H1 (cell line): ENCODE measurements around the gene RFX2. TPM values are rescaled to one million over a fixed set of nuclear protein-coding genes. Genes with fewer than 3 reads are reported as not detected.

ENCODE experiments used
- CTCF ChIA-PET: fragments of 300-600 bp; sonication (Branson Sonifier 250); formaldehyde crosslinking; loops from one replicate; lab custom pipeline; 2021; ENCODE audit not compliant: partially characterized antibody; lab: Charles Lee
- POLR2A ChIA-PET: fragments of 300-600 bp; sonication (Branson Sonifier 250); formaldehyde crosslinking; loops from one replicate; lab custom pipeline; 2021; ENCODE audit warnings: inconsistent platforms; ENCODE audit not compliant: partially characterized antibody; lab: Charles Lee
- DNase-seq, 2 experiments: peaks; one replicate each; pipeline versions ENCODE4 v3.0.0 to v3.0.0-alpha.2; 2010 to 2022; ENCODE audit warnings: low spot score in 2 of 2, low read depth in 1 of 2, mixed read lengths in 1 of 2
- FAIRE-seq: peaks from 2 replicates; lab custom pipeline; 2011; peaks lifted over from hg19 to GRCh38; lab: Jason Lieb, UNC
- H2AFZ ChIP-seq: 2 replicates; pipeline ENCODE4 v1.8.1; 2012; ENCODE audit warnings: low read length, inconsistent platforms
- H2AK5ac ChIP-seq: 2 replicates; pipeline ENCODE4 v1.6.1; 2013; ENCODE audit warnings: low read depth, low read length
- H2BK120ac ChIP-seq: replicated peaks from 2 replicates; pipeline ENCODE3; 2013; ENCODE audit warnings: low read depth, low read length, inconsistent platforms
- H2BK12ac ChIP-seq: 2 replicates; pipeline ENCODE4 v1.6.1; 2013; ENCODE audit warnings: low read depth, low read length
- H2BK15ac ChIP-seq: 2 replicates; pipeline ENCODE4 v1.6.1; 2013; ENCODE audit warnings: low read length
- H2BK20ac ChIP-seq: 2 replicates; pipeline ENCODE4 v1.6.1; 2013; ENCODE audit warnings: low read length
- H2BK5ac ChIP-seq: 2 replicates; pipeline ENCODE4 v1.6.1; 2013; ENCODE audit warnings: low read depth, low read length
- H3K14ac ChIP-seq: 2 replicates; pipeline ENCODE4 v1.6.1; 2013; ENCODE audit warnings: inconsistent platforms; ENCODE audit not compliant: insufficient read length
- H3K18ac ChIP-seq: 2 replicates; pipeline ENCODE4 v1.6.1; 2013; ENCODE audit warnings: low read length; ENCODE audit errors: extremely low read depth
- H3K23ac ChIP-seq: 2 replicates; pipeline ENCODE4 v1.6.1; 2013; ENCODE audit warnings: inconsistent platforms; ENCODE audit not compliant: insufficient read length
- H3K23me2 ChIP-seq: 2 replicates; pipeline ENCODE4 v1.6.1; 2013; ENCODE audit warnings: low read depth, low read length
- H3K27ac ChIP-seq: 2 replicates; pipeline ENCODE4 v1.6.1; 2011; ENCODE audit warnings: low read depth, low read length, inconsistent platforms
- H3K27me3 ChIP-seq, 4 experiments: replicated peaks in 1 of 4; 1 replicate in 1 of 4; 2 replicates in 3 of 4; pipeline versions ENCODE4 v1.6.1 to v1.8.1; 2011 to 2013; ENCODE audit warnings: low read length in 3 of 4, mild to moderate bottlenecking in 3 of 4, inconsistent platforms in 2 of 4, mixed read lengths in 2 of 4, moderate library complexity in 1 of 4; ENCODE audit not compliant: control insufficient read depth in 3 of 4, insufficient read depth in 3 of 4; ENCODE audit errors: extremely low read depth in 1 of 4
- H3K36me3 ChIP-seq, 4 experiments: 2 replicates each; pipeline versions ENCODE4 v1.6.1 to v1.8.1; 2011 to 2013; ENCODE audit warnings: mild to moderate bottlenecking in 4 of 4, low read length in 3 of 4, moderate library complexity in 2 of 4, control low read depth in 1 of 4, inconsistent platforms in 1 of 4; ENCODE audit not compliant: insufficient read depth in 4 of 4, control insufficient read depth in 2 of 4
- H3K4ac ChIP-seq: replicated peaks from 2 replicates; pipeline ENCODE3; 2013; ENCODE audit warnings: low read length, low read depth, mixed read lengths, inconsistent platforms; ENCODE audit not compliant: insufficient read length
- H3K4me1 ChIP-seq, 4 experiments: replicated peaks in 1 of 4; 1 replicate in 1 of 4; 2 replicates in 3 of 4; pipeline versions ENCODE4 v1.6.1 to v1.8.1; 2011 to 2013; ENCODE audit warnings: low read length in 3 of 4, inconsistent platforms in 2 of 4, mixed read lengths in 1 of 4; ENCODE audit not compliant: insufficient read depth in 4 of 4, control insufficient read depth in 3 of 4
- H3K4me2 ChIP-seq, 2 experiments: 2 replicates each; pipeline versions ENCODE4 v1.6.1 to v1.8.1; 2011 to 2013; ENCODE audit warnings: low read depth in 2 of 2, low read length in 2 of 2, control low read depth in 1 of 2, inconsistent platforms in 1 of 2, mild to moderate bottlenecking in 1 of 2; ENCODE audit not compliant: insufficient read depth in 1 of 2
- H3K4me3 ChIP-seq, 4 experiments: fragments of 200-600, 300-600 bp in 1 of 4; sonication (generic), shearing (Covaris generic), sonication (Bioruptor Twin) in 1 of 4; 2 replicates each; pipeline versions ENCODE4 v1.5.1 to v1.8.1; 2011 to 2016; ENCODE audit warnings: low read length in 4 of 4, low read depth in 3 of 4, control low read depth in 2 of 4, inconsistent platforms in 2 of 4, mild to moderate bottlenecking in 2 of 4, mixed read lengths in 1 of 4, moderate library complexity in 1 of 4; ENCODE audit not compliant: insufficient read depth in 2 of 4; ENCODE audit errors: extremely low read depth in 1 of 4
- H3K56ac ChIP-seq: replicated peaks from 2 replicates; pipeline ENCODE3; 2013; ENCODE audit warnings: low read depth, mild to moderate bottlenecking, mixed read lengths, low read length, inconsistent platforms; ENCODE audit not compliant: insufficient read length
- H3K79me1 ChIP-seq: 2 replicates; pipeline ENCODE4 v1.6.1; 2013; ENCODE audit warnings: low read depth, low read length, control low read depth
- H3K79me2 ChIP-seq, 2 experiments: 2 replicates each; pipeline versions ENCODE4 v1.6.1 to v1.8.1; 2012 to 2013; ENCODE audit warnings: low read length in 2 of 2, mild to moderate bottlenecking in 2 of 2, inconsistent platforms in 1 of 2; ENCODE audit not compliant: insufficient read depth in 2 of 2, control insufficient read depth in 1 of 2
- H3K9ac ChIP-seq, 4 experiments: replicated peaks in 1 of 4; 1 replicate in 1 of 4; 2 replicates in 3 of 4; pipeline versions ENCODE4 v1.6.1 to v1.8.1; 2011 to 2013; ENCODE audit warnings: low read depth in 3 of 4, low read length in 3 of 4, control low read depth in 2 of 4, mild to moderate bottlenecking in 2 of 4, moderate library complexity in 2 of 4, inconsistent platforms in 1 of 4; ENCODE audit errors: extremely low read depth in 1 of 4
- H3K9me3 ChIP-seq, 2 experiments: 2 replicates each; pipeline versions ENCODE4 v1.6.1 to v1.8.1; 2012 to 2013; ENCODE audit warnings: mild to moderate bottlenecking in 2 of 2, moderate library complexity in 2 of 2, control low read depth in 1 of 2, inconsistent platforms in 1 of 2, low read depth in 1 of 2, low read length in 1 of 2, mixed read lengths in 1 of 2; ENCODE audit not compliant: insufficient read depth in 2 of 2
- H4K20me1 ChIP-seq, 2 experiments: replicated peaks in 1 of 2; 2 replicates each; pipeline versions ENCODE3 to v1.8.1; 2011 to 2013; ENCODE audit warnings: inconsistent platforms in 2 of 2, low read length in 2 of 2, mild to moderate bottlenecking in 1 of 2; ENCODE audit not compliant: insufficient read depth in 2 of 2, control insufficient read depth in 1 of 2
- H4K5ac ChIP-seq: 2 replicates; pipeline ENCODE4 v1.6.1; 2013; ENCODE audit warnings: low read length, low read depth, mixed read lengths, inconsistent platforms; ENCODE audit not compliant: insufficient read length
- H4K8ac ChIP-seq: 2 replicates; pipeline ENCODE4 v1.8.0; 2013; ENCODE audit warnings: mild to moderate bottlenecking, moderate library complexity, low read length, inconsistent platforms; ENCODE audit not compliant: insufficient read depth; ENCODE audit errors: extremely low read depth
- H4K91ac ChIP-seq: replicated peaks from 2 replicates; pipeline ENCODE3; 2013; ENCODE audit warnings: low read length, mixed read lengths, inconsistent platforms; ENCODE audit not compliant: insufficient read length
- CBX8 ChIP-seq: fragments of 300-800, 300-1000 bp; sonication (generic); IDR thresholded peaks from 2 replicates; pipeline ENCODE4 v1.7.1; 2016; ENCODE audit warnings: low read depth, low read length, borderline replicate concordance
- CREB1 ChIP-seq: IDR thresholded peaks from 2 replicates; pipeline ENCODE4 v1.6.1; 2012; ENCODE audit warnings: inconsistent platforms
- CTCF ChIP-seq, 3 experiments: IDR thresholded peaks; 1 replicate in 2 of 3; 2 replicates in 1 of 3; pipeline versions ENCODE4 v1.5.1 to v1.6.1; 2011; ENCODE audit warnings: low read length in 3 of 3, mild to moderate bottlenecking in 3 of 3, inconsistent platforms in 2 of 3, low read depth in 1 of 3, moderate library complexity in 1 of 3; ENCODE audit not compliant: insufficient read depth in 1 of 3; ENCODE audit errors: control extremely low read depth in 1 of 3
- EZH2 ChIP-seq: fragments of 200-600 bp; sonication (generic); IDR thresholded peaks from 2 replicates; pipeline ENCODE4 v1.7.1; 2012; ENCODE audit warnings: low read depth, mild to moderate bottlenecking, moderate library complexity, low read length, inconsistent platforms; ENCODE audit not compliant: severe bottlenecking
- GABPA ChIP-seq: IDR thresholded peaks from 2 replicates; pipeline ENCODE4 v1.6.1; 2011; ENCODE audit warnings: mild to moderate bottlenecking, low read length, moderate library complexity, borderline replicate concordance; ENCODE audit not compliant: insufficient read depth
- HDAC2 ChIP-seq, 2 experiments: fragments of 300-600 bp in 1 of 2; sonication (generic) in 1 of 2; IDR thresholded peaks; 2 replicates each; pipeline ENCODE4 v1.6.1; 2011 to 2012; ENCODE audit warnings: low read depth in 2 of 2, low read length in 2 of 2, mild to moderate bottlenecking in 2 of 2, moderate library complexity in 2 of 2, borderline replicate concordance in 1 of 2, inconsistent platforms in 1 of 2
- RAD21 ChIP-seq, 2 experiments: IDR thresholded peaks in 1 of 2; conservative IDR thresholded peaks in 1 of 2; 2 replicates each; pipeline ENCODE4 v1.6.1; 2011; ENCODE audit warnings: low read depth in 2 of 2, low read length in 2 of 2, improper control_type of control experiment in 1 of 2, inconsistent platforms in 1 of 2, mild to moderate bottlenecking in 1 of 2, moderate library complexity in 1 of 2
- RFX5 ChIP-seq: IDR thresholded peaks from 2 replicates; pipeline ENCODE4 v1.6.1; 2011; ENCODE audit warnings: low read depth, low read length, improper control_type of control experiment, borderline replicate concordance
- RXRA ChIP-seq: IDR thresholded peaks from 2 replicates; pipeline ENCODE4 v1.6.1; 2011; ENCODE audit warnings: low read depth, mild to moderate bottlenecking, low read length, moderate library complexity; ENCODE audit not compliant: insufficient read depth
- WGBS, 2 experiments: shearing (Covaris generic) in 1 of 2; methylation state at CpG; one replicate each; pipeline versions ENCODE4 v1.1.6 to v1.1.7; 2013 to 2015; ENCODE audit warnings: low lambda C conversion rate in 2 of 2, mixed read lengths in 2 of 2, inconsistent platforms in 1 of 2, low coverage in 1 of 2, missing lambda C conversion rate in 1 of 2; ENCODE audit not compliant: insufficient replicate concordance in 2 of 2, insufficient coverage in 1 of 2, insufficient read length in 1 of 2; ENCODE audit errors: extremely low coverage in 1 of 2, missing lambda C conversion rate in 1 of 2; 5-methylcytosine and 5-hydroxymethylcytosine counted together
- polyA plus RNA-seq, 7 experiments: library from polyadenylated mRNA; depleted of rRNA in 3 of 7; stranded (reverse) in 5 of 7; unstranded in 2 of 7; fragments of >200 nt in 5 of 7; fragments of 200-250 nt in 2 of 7; gene quantifications; 1 replicate in 5 of 7; 2 replicates in 1 of 7; 4 replicates in 1 of 7; pipeline versions ENCODE4 v1.2.1 to v1.2.3, GENCODE V29; 2011 to 2013; ENCODE audit warnings: missing spikeins in 2 of 7, mixed read lengths in 2 of 7
- total RNA-seq: library from RNA; stranded (reverse); fragmentation: NEBNext Ultra II Directional; extraction: Animal tissue kit (Norgen Biotek cat#: 25700); gene quantifications from 2 replicates; pipeline ENCODE4 v1.2.1, GENCODE V29; 2021

The RFX2 gene
- total and polyA plus RNA-seq, 2 of the 8 experiments (the other 6 are each of a cell fraction or from before 2014, with no cell fraction given): 4.8 to 5.3 TPM

- Histone ChIP-seq H3K4me2 (no peak overlapping the region), H2BK5ac (no peak overlapping the region), H3K9me3 (no peaks in the 10 kb centered on the region), H3K4ac (no peak overlapping the region), H2BK120ac (no peak overlapping the region), H2BK15ac (no peak overlapping the region), H3K79me2 (no peaks in the 10 kb centered on the region), H3K18ac (no peak overlapping the region), H3K79me1 (no peaks in the 10 kb centered on the region), H2BK20ac (no peak overlapping the region), H3K4me1 (no peaks in the 10 kb centered on the region), H2BK12ac (no peak overlapping the region), H4K91ac (no peak overlapping the region), H3K14ac (no peak overlapping the region), H4K5ac (no peak overlapping the region), H3K27ac (no peak overlapping the region), H4K20me1 (no peaks in the 10 kb centered on the region), H3K27me3 (no peaks in the 10 kb centered on the region), H3K23ac (no peak overlapping the region), H3K36me3 (no peaks in the 10 kb centered on the region), H3K4me3 (no peak overlapping the region), H4K8ac (no peak overlapping the region), H3K23me2 (no peaks in the 10 kb centered on the region), H2AFZ (no peak overlapping the region), H3K9ac (no peak overlapping the region), H3K56ac (no peak overlapping the region), H2AK5ac (no peak overlapping the region)
- CTCF ChIA-PET: interaction anchor here (1.0 kb wide), 1 partner anchor 13 kb away, joined by 3 read pairs; no protein-coding TSS in a partner anchor
- WGBS, 2 experiments: 92% methylated on average over 29 of the region's 31 CpGs; no CpG with 5 or more reads in 1 of the 2 experiments
- FAIRE-seq (no peak), DNase-seq (peak in 1 of 2 experiments; percentile 35)
- POLR2A ChIA-PET: no interaction called here
- no peak for TF ChIP-seq CREB1
- no peak for TF ChIP-seq GABPA
- no peak for TF ChIP-seq HDAC2 (IDR thresholded peaks at IDR 0.05; ENCODE audit: borderline replicate concordance in 1 of 2, low read depth in 2 of 2, low read length in 2 of 2)
- TF ChIP-seq CBX8: no peak
- TF ChIP-seq CTCF (IDR thresholded peaks at IDR 0.05; ENCODE audit: control extremely low read depth in 1 of 3, insufficient read depth in 1 of 3, low read depth in 1 of 3, low read length in 3 of 3): no peak
- TF ChIP-seq RAD21 (IDR thresholded peaks at IDR 0.05 in 1 of 2, conservative IDR thresholded peaks at IDR 0.05 in 1 of 2; ENCODE audit: low read depth in 2 of 2, low read length in 2 of 2): no peak
- no peak for TF ChIP-seq RXRA
- no peak for TF ChIP-seq RFX5
- TF ChIP-seq EZH2: no peak
Measured at GRCh38 chr19:6039566-6040225, 70.6 kb downstream of the RFX2 start.
